Stomach (tissue), 9 donors: ENCODE data around the gene CFAP57. TPM values are rescaled to one million over a fixed set of nuclear protein-coding genes. Genes with fewer than 3 reads are reported as not detected.
"Not testable (repeated sequence)": the region's sequence is repeated elsewhere in the genome, so short reads cannot be mapped to it uniquely, and the experiment has no call there.

Experiments
- DNase-seq, 2 donors: peaks; one replicate each; pipeline versions ENCODE4 v3.0.0 to v3.0.0-alpha.2; 2013 to 2019
- H3K27ac ChIP-seq, 5 donors: fragments of 200-600 bp in 4 of 5; sonication (generic) in 4 of 5; one replicate each; pipeline ENCODE4 v1.5.1; 2013 to 2019; ENCODE audit warnings: mild to moderate bottlenecking in 1 of 5, moderate library complexity in 1 of 5
- H3K27me3 ChIP-seq, 3 donors: fragments of 200-600 bp; sonication (generic); one replicate each; pipeline ENCODE4 v1.5.1; 2017 to 2019; ENCODE audit warnings: mixed run types in 1 of 3
- H3K36me3 ChIP-seq, 4 donors: fragments of 200-600 bp; sonication (generic); 1 replicate in 3 of 4; 2 replicates in 1 of 4; pipeline ENCODE4 v1.5.1; 2016 to 2019
- H3K4me1 ChIP-seq, 4 donors: fragments of 200-600 bp; sonication (generic); one replicate each; pipeline ENCODE4 v1.5.1; 2016 to 2019
- H3K4me3 ChIP-seq, 4 donors: fragments of 200-600 bp; sonication (generic) in 3 of 4; one replicate each; pipeline ENCODE4 v1.5.1; 2016 to 2019; ENCODE audit warnings: mild to moderate bottlenecking in 1 of 4
- H3K9me3 ChIP-seq, 4 donors: fragments of 200-600 bp; sonication (generic); one replicate each; pipeline ENCODE4 v1.5.1; 2016 to 2019
- CTCF ChIP-seq, 7 experiments: fragments of 450-650 bp in 4 of 7; fragments of 200-600 bp in 3 of 7; sonication (generic) in 3 of 7; IDR thresholded peaks; one replicate each; pipeline ENCODE4 v1.5.1; 2016 to 2019; ENCODE audit warnings: antibody characterized with exemption in 7 of 7, control low read depth in 2 of 7, mild to moderate bottlenecking in 1 of 7
- EP300 ChIP-seq: sonication (generic); formaldehyde crosslinking; IDR thresholded peaks from one replicate; pipeline ENCODE4 v1.6.1; 2017; ENCODE audit warnings: antibody characterized with exemption
- POLR2A ChIP-seq, 4 donors: fragments of 450-650 bp; IDR thresholded peaks; one replicate each; pipeline ENCODE4 v1.6.1; 2016; ENCODE audit warnings: antibody characterized with exemption in 4 of 4, control low read depth in 2 of 4, mild to moderate bottlenecking in 1 of 4, moderate library complexity in 1 of 4
- POLR2AphosphoS5 ChIP-seq, 3 donors: sonication (generic); formaldehyde crosslinking; IDR thresholded peaks; one replicate each; pipeline ENCODE4 v1.6.1; 2016; ENCODE audit warnings: antibody characterized with exemption in 3 of 3
- WGBS, 5 donors: extraction: QIAGEN DNeasy Blood & Tissue Kit in 3 of 5; methylation state at CpG; one replicate each; pipeline versions ENCODE4 v1.1.5 to v1.1.7; 2013 to 2018; 5-methylcytosine and 5-hydroxymethylcytosine counted together
- intact Hi-C: fragments of 100-400 bp; cut with DNase I; formaldehyde crosslinking; loops from one replicate; pipeline ENCODE4 v1.15.1; 2023; ENCODE audit warnings: low total_unique reads
- polyA plus RNA-seq, 3 donors: library from polyadenylated mRNA; stranded (reverse); fragments of 200-250 nt; gene quantifications; one replicate each; pipeline ENCODE4 v1.2.3, GENCODE V29; 2013
- total RNA-seq, 5 donors: library from RNA; depleted of rRNA; stranded (reverse); fragments of >200 nt; gene quantifications; one replicate each; pipeline versions ENCODE4 v1.1.0 to v1.2.3, GENCODE V29; 2014 to 2016
- donor health status: healthy with polysubstance abuse.
- donor health status: Bipolar disorder and iron deficiency.
- donor health status: healthy.

CFAP57 gene
- total and polyA plus RNA-seq, 8 donors, result 0.08 to 1.4 (median 0.15) TPM; not detected in 3

GRCh38 chr1:43205671-43206070 lies 33.5 kb downstream of the CFAP57 start:
- intact Hi-C loops, result no loop called here
- no peak for TF ChIP-seq EP300
- no peak for TF ChIP-seq POLR2A (IDR thresholded peaks at IDR 0.05)
- TF ChIP-seq POLR2AphosphoS5 (IDR thresholded peaks at IDR 0.05), result no peak
- no peak for TF ChIP-seq CTCF (IDR thresholded peaks at IDR 0.05)
- Histone ChIP-seq H3K9me3 (no peaks in the 10 kb centered on the region), H3K4me1 (peaks cover 0 to 14% (median 5%) of the 10 kb centered on the region in 4 donors), H3K4me3 (no peak overlapping the region), H3K36me3 (no peaks in the 10 kb centered on the region), H3K27me3 (no peaks in the 10 kb centered on the region), H3K27ac (no peak overlapping the region)
- DNase-seq, result peak in 1 of 2 donors; percentile 28
- 63 to 86% (median 79%) methylated on average over 4 of the region's 4 CpGs for WGBS, 5 donors

GRCh38 chr1:43206600-43207228 lies 34.6 kb downstream of the CFAP57 start:
- no peaks in the 10 kb centered on the region for H3K36me3 ChIP-seq
- no peaks in the 10 kb centered on the region for H3K27me3 ChIP-seq
- no peak overlapping the region for H3K27ac ChIP-seq
- intact Hi-C loops, result no loop called here
- WGBS, 5 donors, result 26 to 32% (median 27%) methylated on average over 10 of the region's 10 CpGs
- no peak overlapping the region for H3K4me3 ChIP-seq
- TF ChIP-seq POLR2AphosphoS5 (IDR thresholded peaks at IDR 0.05) (no peak), EP300 (no peak), CTCF (IDR thresholded peaks at IDR 0.05) (no peak), POLR2A (IDR thresholded peaks at IDR 0.05) (no peak)
- peaks cover 0 to 14% (median 5%) of the 10 kb centered on the region in 4 donors for H3K4me1 ChIP-seq
- H3K9me3 ChIP-seq, result no peaks in the 10 kb centered on the region
- DNase-seq, result peak in 1 of 2 donors; percentile 78

DNA sequence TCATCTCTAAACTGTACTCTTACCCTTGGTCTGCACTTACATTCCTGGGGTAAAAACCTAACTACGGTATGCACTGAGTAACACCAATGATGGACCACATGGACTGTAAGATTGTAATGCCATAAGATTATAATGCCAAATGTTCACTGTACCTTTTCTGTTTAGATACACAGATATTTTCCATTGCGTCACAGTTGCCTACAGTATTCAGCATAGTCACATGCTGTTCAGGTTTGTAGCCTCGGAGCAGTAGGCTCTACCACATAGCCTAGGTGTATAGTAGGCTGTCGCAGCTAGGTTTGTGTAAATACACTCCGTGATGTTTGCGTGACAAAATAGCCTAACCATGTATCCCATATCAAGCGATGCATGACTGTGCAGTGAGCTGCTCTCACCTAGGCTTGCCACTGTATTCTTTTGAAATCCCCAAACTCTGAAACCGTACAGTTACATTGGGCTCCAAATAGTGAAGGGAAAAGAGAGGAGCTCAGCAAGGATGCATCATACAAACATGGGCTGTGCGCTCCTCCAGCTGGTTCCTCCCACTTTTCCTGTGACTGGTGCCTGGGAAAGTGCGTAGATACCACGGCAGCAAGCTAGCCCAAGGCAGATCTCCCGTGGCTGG lies 35.2 kb downstream of the CFAP57 start:
- Histone ChIP-seq H3K9me3 (no peaks in the 10 kb centered on the region), H3K36me3 (no peaks in the 10 kb centered on the region), H3K4me1 (peaks cover 0 to 14% (median 5%) of the 10 kb centered on the region in 4 donors), H3K27ac (peak overlapping the region in 2 of 5 donors; percentile 13 to 27), H3K4me3 (no peak overlapping the region), H3K27me3 (no peaks in the 10 kb centered on the region)
- peak in 1 of 2 donors; percentile 30 for DNase-seq
- intact Hi-C loops, result no loop called here
- TF ChIP-seq CTCF (IDR thresholded peaks at IDR 0.05) (no peak), POLR2A (IDR thresholded peaks at IDR 0.05) (no peak), EP300 (no peak), POLR2AphosphoS5 (IDR thresholded peaks at IDR 0.05) (no peak)
- WGBS, 5 donors, result 80 to 90% (median 82%) methylated on average over 12 of the region's 12 CpGs

DNA sequence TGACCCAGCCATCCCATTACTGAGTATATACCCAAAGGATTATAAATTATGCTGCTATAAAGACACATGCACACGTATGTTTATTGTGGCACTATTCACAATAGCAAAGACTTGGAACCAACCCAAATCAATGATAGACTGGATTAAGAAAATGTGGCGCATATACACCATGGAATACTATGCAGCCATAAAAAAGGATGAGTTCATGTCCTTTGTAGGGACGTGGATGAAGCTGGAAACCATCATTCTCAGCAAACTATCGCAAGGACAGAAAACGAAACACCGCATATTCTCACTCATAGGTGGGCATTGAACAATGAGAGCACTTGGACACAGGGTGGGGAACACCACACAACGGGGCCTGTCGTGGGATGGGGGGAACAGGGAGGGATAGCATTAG lies 36.1 kb downstream of the CFAP57 start:
- H3K4me1 ChIP-seq, result peaks cover 0 to 14% (median 5%) of the 10 kb centered on the region in 4 donors
- intact Hi-C loops, H3K36me3 ChIP-seq, DNase-seq, H3K27me3 ChIP-seq, H3K9me3 ChIP-seq, H3K4me3 ChIP-seq, H3K27ac ChIP-seq: not testable (repeated sequence)
- 92 to 98% (median 97%) methylated on average over 7 to 8 of the region's 8 CpGs for WGBS, 5 donors
